H1 (cell line): ENCODE results near the gene SCAPER. TPM values are rescaled to one million over a fixed set of nuclear protein-coding genes. Genes with fewer than 3 reads are reported as not detected.

Experiments used
- CTCF ChIA-PET: fragments of 300-600 bp; sonication (Branson Sonifier 250); formaldehyde crosslinking; loops from one replicate; lab custom pipeline; 2021; ENCODE audit not compliant: partially characterized antibody; lab: Charles Lee
- POLR2A ChIA-PET: fragments of 300-600 bp; sonication (Branson Sonifier 250); formaldehyde crosslinking; loops from one replicate; lab custom pipeline; 2021; ENCODE audit warnings: inconsistent platforms; ENCODE audit not compliant: partially characterized antibody; lab: Charles Lee
- DNase-seq, 2 experiments: peaks; one replicate each; pipeline versions ENCODE4 v3.0.0 to v3.0.0-alpha.2; 2010 to 2022; ENCODE audit warnings: low spot score in 2 of 2, low read depth in 1 of 2, mixed read lengths in 1 of 2
- FAIRE-seq: peaks from 2 replicates; lab custom pipeline; 2011; peaks lifted over from hg19 to GRCh38; lab: Jason Lieb, UNC
- H2AFZ ChIP-seq: 2 replicates; pipeline ENCODE4 v1.8.1; 2012; ENCODE audit warnings: low read length, inconsistent platforms
- H2AK5ac ChIP-seq: 2 replicates; pipeline ENCODE4 v1.6.1; 2013; ENCODE audit warnings: low read depth, low read length
- H2BK120ac ChIP-seq: replicated peaks from 2 replicates; pipeline ENCODE3; 2013; ENCODE audit warnings: low read depth, low read length, inconsistent platforms
- H2BK12ac ChIP-seq: 2 replicates; pipeline ENCODE4 v1.6.1; 2013; ENCODE audit warnings: low read depth, low read length
- H2BK15ac ChIP-seq: 2 replicates; pipeline ENCODE4 v1.6.1; 2013; ENCODE audit warnings: low read length
- H2BK20ac ChIP-seq: 2 replicates; pipeline ENCODE4 v1.6.1; 2013; ENCODE audit warnings: low read length
- H2BK5ac ChIP-seq: 2 replicates; pipeline ENCODE4 v1.6.1; 2013; ENCODE audit warnings: low read depth, low read length
- H3K14ac ChIP-seq: 2 replicates; pipeline ENCODE4 v1.6.1; 2013; ENCODE audit warnings: inconsistent platforms; ENCODE audit not compliant: insufficient read length
- H3K18ac ChIP-seq: 2 replicates; pipeline ENCODE4 v1.6.1; 2013; ENCODE audit warnings: low read length; ENCODE audit errors: extremely low read depth
- H3K23ac ChIP-seq: 2 replicates; pipeline ENCODE4 v1.6.1; 2013; ENCODE audit warnings: inconsistent platforms; ENCODE audit not compliant: insufficient read length
- H3K23me2 ChIP-seq: 2 replicates; pipeline ENCODE4 v1.6.1; 2013; ENCODE audit warnings: low read depth, low read length
- H3K27ac ChIP-seq: 2 replicates; pipeline ENCODE4 v1.6.1; 2011; ENCODE audit warnings: low read depth, low read length, inconsistent platforms
- H3K27me3 ChIP-seq, 4 experiments: replicated peaks in 1 of 4; 1 replicate in 1 of 4; 2 replicates in 3 of 4; pipeline versions ENCODE4 v1.6.1 to v1.8.1; 2011 to 2013; ENCODE audit warnings: low read length in 3 of 4, mild to moderate bottlenecking in 3 of 4, inconsistent platforms in 2 of 4, mixed read lengths in 2 of 4, moderate library complexity in 1 of 4; ENCODE audit not compliant: control insufficient read depth in 3 of 4, insufficient read depth in 3 of 4; ENCODE audit errors: extremely low read depth in 1 of 4
- H3K36me3 ChIP-seq, 4 experiments: 2 replicates each; pipeline versions ENCODE4 v1.6.1 to v1.8.1; 2011 to 2013; ENCODE audit warnings: mild to moderate bottlenecking in 4 of 4, low read length in 3 of 4, moderate library complexity in 2 of 4, control low read depth in 1 of 4, inconsistent platforms in 1 of 4; ENCODE audit not compliant: insufficient read depth in 4 of 4, control insufficient read depth in 2 of 4
- H3K4ac ChIP-seq: replicated peaks from 2 replicates; pipeline ENCODE3; 2013; ENCODE audit warnings: low read length, low read depth, mixed read lengths, inconsistent platforms; ENCODE audit not compliant: insufficient read length
- H3K4me1 ChIP-seq, 4 experiments: replicated peaks in 1 of 4; 1 replicate in 1 of 4; 2 replicates in 3 of 4; pipeline versions ENCODE4 v1.6.1 to v1.8.1; 2011 to 2013; ENCODE audit warnings: low read length in 3 of 4, inconsistent platforms in 2 of 4, mixed read lengths in 1 of 4; ENCODE audit not compliant: insufficient read depth in 4 of 4, control insufficient read depth in 3 of 4
- H3K4me2 ChIP-seq, 2 experiments: 2 replicates each; pipeline versions ENCODE4 v1.6.1 to v1.8.1; 2011 to 2013; ENCODE audit warnings: low read depth in 2 of 2, low read length in 2 of 2, control low read depth in 1 of 2, inconsistent platforms in 1 of 2, mild to moderate bottlenecking in 1 of 2; ENCODE audit not compliant: insufficient read depth in 1 of 2
- H3K4me3 ChIP-seq, 4 experiments: fragments of 200-600, 300-600 bp in 1 of 4; sonication (generic), shearing (Covaris generic), sonication (Bioruptor Twin) in 1 of 4; 2 replicates each; pipeline versions ENCODE4 v1.5.1 to v1.8.1; 2011 to 2016; ENCODE audit warnings: low read length in 4 of 4, low read depth in 3 of 4, control low read depth in 2 of 4, inconsistent platforms in 2 of 4, mild to moderate bottlenecking in 2 of 4, mixed read lengths in 1 of 4, moderate library complexity in 1 of 4; ENCODE audit not compliant: insufficient read depth in 2 of 4; ENCODE audit errors: extremely low read depth in 1 of 4
- H3K56ac ChIP-seq: replicated peaks from 2 replicates; pipeline ENCODE3; 2013; ENCODE audit warnings: low read depth, mild to moderate bottlenecking, mixed read lengths, low read length, inconsistent platforms; ENCODE audit not compliant: insufficient read length
- H3K79me1 ChIP-seq: 2 replicates; pipeline ENCODE4 v1.6.1; 2013; ENCODE audit warnings: low read depth, low read length, control low read depth
- H3K79me2 ChIP-seq, 2 experiments: 2 replicates each; pipeline versions ENCODE4 v1.6.1 to v1.8.1; 2012 to 2013; ENCODE audit warnings: low read length in 2 of 2, mild to moderate bottlenecking in 2 of 2, inconsistent platforms in 1 of 2; ENCODE audit not compliant: insufficient read depth in 2 of 2, control insufficient read depth in 1 of 2
- H3K9ac ChIP-seq, 4 experiments: replicated peaks in 1 of 4; 1 replicate in 1 of 4; 2 replicates in 3 of 4; pipeline versions ENCODE4 v1.6.1 to v1.8.1; 2011 to 2013; ENCODE audit warnings: low read depth in 3 of 4, low read length in 3 of 4, control low read depth in 2 of 4, mild to moderate bottlenecking in 2 of 4, moderate library complexity in 2 of 4, inconsistent platforms in 1 of 4; ENCODE audit errors: extremely low read depth in 1 of 4
- H3K9me3 ChIP-seq, 2 experiments: 2 replicates each; pipeline versions ENCODE4 v1.6.1 to v1.8.1; 2012 to 2013; ENCODE audit warnings: mild to moderate bottlenecking in 2 of 2, moderate library complexity in 2 of 2, control low read depth in 1 of 2, inconsistent platforms in 1 of 2, low read depth in 1 of 2, low read length in 1 of 2, mixed read lengths in 1 of 2; ENCODE audit not compliant: insufficient read depth in 2 of 2
- H4K20me1 ChIP-seq, 2 experiments: replicated peaks in 1 of 2; 2 replicates each; pipeline versions ENCODE3 to v1.8.1; 2011 to 2013; ENCODE audit warnings: inconsistent platforms in 2 of 2, low read length in 2 of 2, mild to moderate bottlenecking in 1 of 2; ENCODE audit not compliant: insufficient read depth in 2 of 2, control insufficient read depth in 1 of 2
- H4K5ac ChIP-seq: 2 replicates; pipeline ENCODE4 v1.6.1; 2013; ENCODE audit warnings: low read length, low read depth, mixed read lengths, inconsistent platforms; ENCODE audit not compliant: insufficient read length
- H4K8ac ChIP-seq: 2 replicates; pipeline ENCODE4 v1.8.0; 2013; ENCODE audit warnings: mild to moderate bottlenecking, moderate library complexity, low read length, inconsistent platforms; ENCODE audit not compliant: insufficient read depth; ENCODE audit errors: extremely low read depth
- H4K91ac ChIP-seq: replicated peaks from 2 replicates; pipeline ENCODE3; 2013; ENCODE audit warnings: low read length, mixed read lengths, inconsistent platforms; ENCODE audit not compliant: insufficient read length
- BRCA1 ChIP-seq: IDR thresholded peaks from 2 replicates; pipeline ENCODE4 v1.6.1; 2012; ENCODE audit warnings: low read depth, low read length, improper control_type of control experiment
- EZH2 ChIP-seq: fragments of 200-600 bp; sonication (generic); IDR thresholded peaks from 2 replicates; pipeline ENCODE4 v1.7.1; 2012; ENCODE audit warnings: low read depth, mild to moderate bottlenecking, moderate library complexity, low read length, inconsistent platforms; ENCODE audit not compliant: severe bottlenecking
- GTF2F1 ChIP-seq: IDR thresholded peaks from 2 replicates; pipeline ENCODE4 v1.6.1; 2012; ENCODE audit warnings: low read depth, low read length, improper control_type of control experiment, borderline replicate concordance
- HDAC2 ChIP-seq, 2 experiments: fragments of 300-600 bp in 1 of 2; sonication (generic) in 1 of 2; IDR thresholded peaks; 2 replicates each; pipeline ENCODE4 v1.6.1; 2011 to 2012; ENCODE audit warnings: low read depth in 2 of 2, low read length in 2 of 2, mild to moderate bottlenecking in 2 of 2, moderate library complexity in 2 of 2, borderline replicate concordance in 1 of 2, inconsistent platforms in 1 of 2
- JUN ChIP-seq: IDR thresholded peaks from 2 replicates; pipeline ENCODE4 v1.6.1; 2011; ENCODE audit warnings: low read depth, mild to moderate bottlenecking, improper control_type of control experiment, low read length
- KDM1A ChIP-seq: fragments of 200-600, 300-600 bp; sonication (generic); IDR thresholded peaks from 2 replicates; pipeline ENCODE4 v1.7.1; 2016; ENCODE audit warnings: mild to moderate bottlenecking, low read length, borderline replicate concordance
- POU5F1 ChIP-seq: IDR thresholded peaks from 2 replicates; pipeline ENCODE4 v1.6.1; 2011; ENCODE audit warnings: low read depth, mild to moderate bottlenecking, low read length, moderate library complexity
- SP2 ChIP-seq: IDR thresholded peaks from 2 replicates; pipeline ENCODE4 v1.6.1; 2012; ENCODE audit warnings: mild to moderate bottlenecking, low read length, inconsistent platforms
- SP4 ChIP-seq: IDR thresholded peaks from 2 replicates; pipeline ENCODE4 v1.6.1; 2012; ENCODE audit warnings: low read length, inconsistent platforms
- SUZ12 ChIP-seq: fragments of 200-600 bp; sonication (generic); IDR thresholded peaks from 2 replicates; pipeline ENCODE4 v1.6.1; 2012; ENCODE audit warnings: mild to moderate bottlenecking, inconsistent platforms, low read length, moderate library complexity, mixed read lengths
- TBP ChIP-seq: IDR thresholded peaks from 2 replicates; pipeline ENCODE4 v1.6.1; 2011; ENCODE audit warnings: low read depth, low read length, improper control_type of control experiment
- TEAD4 ChIP-seq: IDR thresholded peaks from 2 replicates; pipeline ENCODE4 v1.6.1; 2012; ENCODE audit warnings: low read depth, low read length, inconsistent platforms, mixed read lengths
- ZNF274 ChIP-seq: IDR thresholded peaks from 2 replicates; pipeline ENCODE4 v1.7.0; 2012; ENCODE audit warnings: low read length, borderline replicate concordance; ENCODE audit errors: extremely low read depth
- WGBS, 2 experiments: shearing (Covaris generic) in 1 of 2; methylation state at CpG; one replicate each; pipeline versions ENCODE4 v1.1.6 to v1.1.7; 2013 to 2015; ENCODE audit warnings: low lambda C conversion rate in 2 of 2, mixed read lengths in 2 of 2, inconsistent platforms in 1 of 2, low coverage in 1 of 2, missing lambda C conversion rate in 1 of 2; ENCODE audit not compliant: insufficient replicate concordance in 2 of 2, insufficient coverage in 1 of 2, insufficient read length in 1 of 2; ENCODE audit errors: extremely low coverage in 1 of 2, missing lambda C conversion rate in 1 of 2; 5-methylcytosine and 5-hydroxymethylcytosine counted together
- polyA plus RNA-seq, 7 experiments: library from polyadenylated mRNA; depleted of rRNA in 3 of 7; stranded (reverse) in 5 of 7; unstranded in 2 of 7; fragments of >200 nt in 5 of 7; fragments of 200-250 nt in 2 of 7; gene quantifications; 1 replicate in 5 of 7; 2 replicates in 1 of 7; 4 replicates in 1 of 7; pipeline versions ENCODE4 v1.2.1 to v1.2.3, GENCODE V29; 2011 to 2013; ENCODE audit warnings: missing spikeins in 2 of 7, mixed read lengths in 2 of 7
- total RNA-seq: library from RNA; stranded (reverse); fragmentation: NEBNext Ultra II Directional; extraction: Animal tissue kit (Norgen Biotek cat#: 25700); gene quantifications from 2 replicates; pipeline ENCODE4 v1.2.1, GENCODE V29; 2021

The SCAPER gene
- total and polyA plus RNA-seq, 2 of the 8 experiments (the other 6 are each of a cell fraction or from before 2014, with no cell fraction given): 1.6 to 6.8 TPM

GRCh38 chr15:76324066-76324465 is 581.1 kb downstream of the SCAPER start:
- Histone ChIP-seq H3K56ac (no peak overlapping the region), H2BK120ac (no peak overlapping the region), H3K4me3 (no peak overlapping the region), H3K79me2 (no peaks in the 10 kb centered on the region), H3K27me3 (no peaks in the 10 kb centered on the region), H2BK5ac (no peak overlapping the region), H3K18ac (no peak overlapping the region), H3K36me3 (no peaks in the 10 kb centered on the region), H2AFZ (no peak overlapping the region), H3K79me1 (no peaks in the 10 kb centered on the region), H4K91ac (no peak overlapping the region), H3K4me2 (no peak overlapping the region), H3K14ac (no peak overlapping the region), H3K23ac (no peak overlapping the region), H2BK15ac (no peak overlapping the region), H4K20me1 (no peaks in the 10 kb centered on the region), H3K9ac (no peak overlapping the region), H4K8ac (no peak overlapping the region), H3K9me3 (no peaks in the 10 kb centered on the region), H3K4ac (no peak overlapping the region), H2AK5ac (no peak overlapping the region), H2BK12ac (no peak overlapping the region), H3K27ac (no peak overlapping the region), H3K23me2 (no peaks in the 10 kb centered on the region), H3K4me1 (peaks cover 0 to 3% (median 0%) of the 10 kb centered on the region in 4 experiments; a peak in 2 of 7 replicates), H2BK20ac (no peak overlapping the region), H4K5ac (no peak overlapping the region)
- FAIRE-seq (no peak), DNase-seq (no peak)
- CTCF ChIA-PET: interaction anchor here (0.7 to 2.0 kb wide), 5 partner anchors 8 to 137 kb away, joined by 3 to 10 read pairs (median 3); no protein-coding TSS in a partner anchor
- WGBS, 2 experiments: 92% methylated on average over 3 of the region's 3 CpGs; no CpG with 5 or more reads in 1 of the 2 experiments
- TF ChIP-seq SP4 (no peak), KDM1A (no peak), TBP (no peak), EZH2 (no peak), HDAC2 (IDR thresholded peaks at IDR 0.05; ENCODE audit: borderline replicate concordance in 1 of 2, low read depth in 2 of 2, low read length in 2 of 2) (no peak), SUZ12 (no peak), SP2 (no peak), JUN (no peak), POU5F1 (no peak), ZNF274 (no peak), BRCA1 (no peak), GTF2F1 (no peak), TEAD4 (no peak)
- POLR2A ChIA-PET: no interaction called here
